Activated CD8-positive, alpha-beta memory T cell treated with anti-CD3 and anti-CD28 coated beads, Interleukin-2, amount 50 U/mL, for 1 hour (primary cell): ENCODE results near the gene MIOX.

ENCODE experiments used
- DNase-seq: peaks from one replicate; pipeline ENCODE4 v3.0.0-alpha.2; 2020; ENCODE audit errors: extremely low read depth

MIOX gene

DNA sequence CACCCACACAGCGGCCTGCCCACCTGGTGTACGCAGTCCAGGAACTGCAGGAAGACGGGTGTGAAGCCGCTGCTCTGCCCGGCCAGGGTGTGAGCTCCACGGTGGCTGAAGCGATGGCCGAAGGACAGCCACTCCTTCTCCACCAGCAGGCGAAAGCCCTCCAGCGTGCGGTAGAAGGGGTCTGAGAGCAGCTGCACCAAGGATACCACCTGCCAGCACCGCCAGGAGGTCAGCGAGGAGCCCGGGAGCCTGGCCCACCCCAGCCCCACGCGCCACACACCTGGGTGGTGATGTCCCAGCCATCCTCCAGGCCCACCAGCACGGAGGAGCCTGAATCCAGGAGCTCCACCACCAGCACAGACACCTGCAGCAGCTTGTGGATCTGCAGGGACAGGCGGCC, 31.5 kb upstream of the MIOX start:
- DNase-seq: no peak

DNA sequence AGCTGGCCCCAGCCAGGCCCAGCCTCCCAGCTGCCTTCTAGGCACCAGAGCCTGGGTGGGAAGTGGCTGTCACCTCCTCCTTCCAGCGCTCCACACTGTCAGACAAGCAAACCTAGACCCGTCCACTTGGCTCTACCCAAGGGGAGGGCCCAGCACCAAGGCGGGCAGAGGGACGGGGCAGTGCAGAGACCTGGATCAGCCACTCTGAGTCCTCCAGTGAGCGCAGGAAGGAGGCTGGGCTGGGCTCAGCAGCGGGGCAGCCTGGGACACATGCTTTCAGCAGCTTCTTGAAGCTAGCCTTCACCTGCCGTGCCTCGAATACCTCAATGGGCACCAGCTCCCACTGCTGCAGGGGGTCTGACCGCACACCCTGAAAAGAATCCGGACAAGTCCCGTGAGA, 30.6 kb upstream of the MIOX start:
- no peak for DNase-seq

DNA sequence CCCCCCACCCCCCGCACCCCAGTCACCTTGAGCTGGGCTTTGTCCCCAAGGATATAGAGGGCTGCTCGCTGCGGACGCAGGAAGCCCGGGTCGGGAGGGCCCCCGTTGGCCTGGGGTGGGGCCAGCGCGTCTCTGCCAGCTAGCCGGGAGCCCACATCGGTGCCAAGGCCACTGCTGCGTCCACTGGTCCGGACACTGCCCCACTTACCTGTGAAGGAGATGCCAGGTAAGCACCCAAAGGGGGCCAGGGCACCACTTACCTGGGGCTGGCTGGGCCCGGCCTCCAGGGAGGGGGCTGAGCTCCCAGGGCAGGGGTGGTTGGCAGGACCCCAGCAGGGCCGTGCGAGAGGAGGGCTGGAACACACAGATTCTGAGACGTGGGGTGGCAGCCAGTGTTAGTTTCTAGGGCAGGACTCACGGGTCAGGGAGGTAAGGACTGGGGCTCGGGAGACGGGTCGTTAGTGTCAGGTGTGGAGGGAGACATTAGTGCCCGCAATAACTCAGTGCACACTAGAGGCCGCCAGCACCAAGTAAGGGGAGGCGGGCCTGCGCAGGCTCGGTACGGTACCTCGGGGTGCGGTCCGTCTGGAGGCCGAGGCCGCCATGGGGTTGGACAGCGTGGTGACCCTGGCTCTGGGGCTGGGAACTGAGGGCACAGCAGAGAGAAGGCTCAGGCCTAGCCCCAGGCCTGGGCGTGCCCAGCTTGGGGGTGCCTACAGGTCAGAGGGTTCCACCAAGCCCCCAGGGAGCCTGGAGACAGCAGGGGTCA, 30.0 kb upstream of the MIOX start:
- no peak for DNase-seq

DNA sequence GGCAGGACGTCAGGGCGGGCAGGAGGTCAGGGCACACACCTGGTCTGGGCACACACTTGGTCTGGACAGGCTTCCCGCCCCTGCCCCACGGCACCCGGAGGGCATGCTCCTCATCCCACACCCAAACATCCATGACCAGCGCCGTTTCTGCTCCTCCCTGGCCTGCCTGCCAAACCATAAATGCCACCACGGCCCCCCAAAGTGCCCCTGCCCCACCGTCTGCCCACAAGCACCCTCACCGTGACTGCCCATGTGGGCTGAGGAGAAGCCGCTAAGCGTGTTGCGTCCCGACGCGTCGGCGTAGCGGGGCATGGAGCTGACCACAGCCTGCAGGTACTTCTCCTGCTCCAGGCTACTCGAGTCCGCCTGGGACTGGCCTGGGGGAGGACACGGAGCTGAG, 27.6 kb upstream of the MIOX start:
- DNase-seq: no peak

DNA sequence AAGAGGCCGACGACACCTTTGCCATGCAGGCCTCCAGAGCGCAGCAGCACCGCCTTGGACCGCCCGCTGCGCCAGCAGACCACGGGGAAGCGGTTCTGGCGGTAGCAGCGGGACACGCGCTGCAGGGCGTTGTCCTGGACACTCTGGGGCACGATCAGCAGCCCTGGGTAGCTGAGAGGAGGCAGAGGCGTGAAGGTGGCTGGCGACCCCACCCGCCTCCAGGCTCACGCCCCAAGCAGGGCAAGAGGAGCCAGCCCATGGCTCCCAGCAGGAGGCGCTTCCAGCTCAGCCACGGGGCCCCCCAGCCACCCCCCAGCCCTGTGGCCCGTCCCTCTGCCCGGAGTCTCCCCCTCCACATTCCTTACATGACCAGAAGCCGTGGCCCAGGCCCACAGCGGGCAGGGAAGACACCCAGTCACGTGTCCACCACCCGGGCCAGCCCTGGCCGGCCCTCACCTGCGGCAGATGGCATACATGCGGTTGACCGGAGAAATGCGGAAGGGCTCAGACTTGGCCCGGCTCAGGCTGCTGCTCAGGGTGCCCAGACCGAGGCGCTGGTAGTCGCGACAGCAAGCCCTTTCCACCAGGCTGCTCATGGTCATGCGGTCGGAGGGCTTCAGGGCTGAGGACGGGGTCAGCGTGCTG, 27.0 kb upstream of the MIOX start:
- no peak for DNase-seq

DNA sequence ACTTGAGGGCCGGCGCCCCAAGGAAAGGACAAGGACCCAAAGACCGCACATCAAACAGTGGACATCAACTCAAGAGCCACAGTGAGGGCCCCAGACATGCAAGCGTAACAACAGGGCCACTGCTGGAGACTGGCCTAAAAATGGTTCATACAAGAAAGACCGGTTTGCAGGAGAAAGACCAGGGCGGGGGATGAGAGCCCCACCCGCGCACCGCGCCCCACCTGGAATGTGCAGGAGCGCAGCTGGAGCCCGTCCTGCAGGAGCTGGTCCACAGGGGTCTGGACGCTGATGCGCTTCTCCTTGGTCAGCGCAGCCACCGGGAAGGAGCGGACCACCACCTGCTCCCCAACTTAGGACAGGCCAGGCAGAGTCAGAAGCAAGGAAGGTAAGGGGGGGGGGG, 25.7 kb upstream of the MIOX start:
- DNase-seq: no peak

DNA sequence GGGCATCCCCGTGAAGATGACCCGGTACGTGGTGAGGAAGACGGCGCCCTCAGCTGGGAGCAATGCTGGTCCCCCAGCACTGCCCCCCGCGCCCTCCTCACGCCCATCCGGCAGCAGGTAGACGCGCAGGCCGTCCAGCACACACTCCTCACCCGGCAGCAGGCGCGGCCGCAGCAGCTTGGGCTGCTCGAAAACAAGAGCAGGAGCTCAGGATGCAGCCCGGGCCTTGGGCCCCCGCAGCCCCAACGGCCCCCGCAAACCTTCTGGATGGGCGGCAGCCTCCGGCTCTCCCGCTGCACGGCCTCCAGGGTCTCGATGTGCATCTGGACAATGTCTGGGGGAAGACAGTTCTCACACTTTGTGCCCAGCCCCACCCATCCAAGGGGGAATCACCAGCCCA, 25.1 kb upstream of the MIOX start:
- DNase-seq: no peak

DNA sequence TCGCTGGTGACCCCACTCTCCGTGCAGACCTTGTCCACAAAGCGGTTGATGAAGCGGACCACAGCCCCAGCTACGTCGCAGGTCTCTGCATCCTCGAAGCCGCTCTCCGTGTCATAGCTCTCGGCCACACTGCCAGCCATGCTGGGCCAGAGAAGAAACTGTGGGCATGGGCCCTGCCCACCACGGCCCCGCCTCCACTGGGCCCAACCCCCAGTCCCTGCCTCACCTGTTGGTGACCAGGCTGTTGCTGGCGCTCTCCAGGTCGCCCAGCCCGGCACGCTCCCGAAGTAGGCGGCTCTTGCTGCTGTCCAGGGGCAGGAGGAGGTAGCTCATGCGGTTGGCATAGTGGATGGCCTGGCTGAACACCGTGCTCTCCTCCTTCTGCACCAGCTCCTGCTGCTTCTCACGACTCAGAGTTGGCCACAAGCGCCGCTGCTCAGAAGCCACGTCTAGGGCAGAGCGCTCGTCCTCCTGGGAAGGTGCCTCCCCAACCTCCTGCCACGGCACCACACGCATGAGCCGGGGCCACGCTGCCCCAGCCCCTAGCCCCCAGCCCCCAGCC, 24.6 kb upstream of the MIOX start:
- no peak for DNase-seq

DNA sequence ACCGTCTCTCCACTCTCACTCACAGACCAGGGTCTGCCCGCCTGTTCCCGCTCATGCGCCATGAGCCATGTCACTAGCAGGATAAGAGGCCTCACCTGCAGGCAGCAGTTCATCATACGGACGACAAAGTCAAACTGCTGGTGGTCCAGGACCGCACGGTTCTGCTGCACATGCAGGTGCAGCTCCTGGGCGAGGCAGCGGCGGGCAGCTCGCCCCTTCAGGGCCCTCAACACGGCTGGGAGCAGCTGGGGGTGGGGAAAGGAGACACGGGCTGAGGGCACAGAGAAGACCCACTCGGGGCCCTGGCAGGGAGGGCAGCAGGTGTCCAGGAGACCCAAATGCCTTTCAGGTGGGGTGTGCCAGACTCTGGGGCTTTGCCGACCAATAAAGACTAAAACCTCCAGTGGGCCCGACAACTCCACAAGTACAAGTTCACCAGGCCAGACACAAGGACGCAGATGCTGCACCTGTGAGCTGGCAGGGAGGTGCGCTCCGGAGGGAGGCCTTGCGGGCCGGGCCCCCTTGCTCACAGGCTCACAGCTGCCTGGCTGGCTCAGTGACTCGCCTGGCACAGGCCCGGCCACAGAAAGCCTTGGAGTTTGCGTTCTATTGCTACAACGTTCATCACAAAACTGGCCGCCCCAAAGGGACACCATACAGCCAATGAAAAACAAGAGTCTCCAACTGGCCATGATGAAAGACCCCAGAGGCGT, 23.3 kb upstream of the MIOX start:
- DNase-seq: no peak

DNA sequence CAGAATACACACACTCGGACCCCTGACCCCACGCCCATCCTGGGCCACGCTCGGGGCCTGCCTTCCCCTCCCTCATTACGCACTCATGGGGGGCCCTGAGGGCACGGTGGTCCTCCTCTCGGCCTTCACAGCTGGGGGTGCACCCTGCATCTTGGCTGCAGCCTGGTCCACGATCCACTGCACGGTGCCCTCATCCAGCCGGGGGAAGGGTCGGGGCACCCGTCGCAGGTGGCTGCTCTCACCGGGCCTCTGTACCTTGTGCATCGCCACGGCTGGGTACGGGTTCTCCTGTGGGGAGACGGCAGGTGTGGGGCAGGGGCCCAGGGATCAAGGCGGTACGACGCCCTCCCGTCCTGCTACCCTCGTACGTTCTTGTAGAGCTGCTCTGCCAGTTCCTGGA, 22.2 kb upstream of the MIOX start:
- no peak for DNase-seq

DNA sequence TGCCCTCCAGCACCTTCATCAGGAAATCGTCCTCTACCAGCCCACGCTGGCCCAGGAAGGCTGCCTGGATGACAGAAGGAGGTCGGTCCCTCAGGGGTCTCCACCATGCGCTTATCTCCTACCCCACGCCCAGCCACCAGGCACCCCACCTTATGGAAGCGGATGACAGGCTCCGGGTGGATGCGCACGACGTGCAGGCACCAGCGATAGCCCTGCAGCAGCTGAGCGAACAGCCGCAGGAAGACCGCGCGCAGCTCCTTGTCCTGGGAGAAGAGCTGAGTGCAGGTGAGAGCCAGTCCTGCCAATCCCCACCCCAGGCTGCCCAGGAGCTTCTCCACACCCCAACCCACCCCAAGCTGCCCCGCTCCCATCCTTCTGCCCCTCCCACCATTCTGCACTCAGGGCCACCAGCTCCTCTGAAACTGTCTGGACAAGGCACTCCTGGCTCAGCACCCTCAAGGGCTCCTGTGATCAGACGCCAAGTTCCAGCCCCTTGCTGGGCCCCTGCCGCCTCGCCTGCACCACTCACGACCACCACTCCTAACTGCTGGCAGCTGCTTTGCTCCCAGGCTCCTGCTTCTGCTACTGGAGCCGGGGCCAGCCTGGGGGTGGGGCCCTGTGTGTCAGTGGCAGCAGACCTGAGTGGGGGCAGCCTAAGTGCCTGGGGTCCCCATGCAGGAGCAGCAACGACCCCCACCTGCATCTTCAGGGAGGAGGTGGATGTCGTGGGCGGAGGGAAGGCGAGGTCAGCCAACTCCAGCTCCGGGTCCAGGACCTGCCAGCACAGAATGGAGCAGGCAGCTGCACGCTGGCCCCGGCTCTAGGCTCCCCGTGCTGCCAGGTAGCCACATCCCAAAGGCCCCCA, 21.4 kb upstream of the MIOX start:
- no peak for DNase-seq

DNA sequence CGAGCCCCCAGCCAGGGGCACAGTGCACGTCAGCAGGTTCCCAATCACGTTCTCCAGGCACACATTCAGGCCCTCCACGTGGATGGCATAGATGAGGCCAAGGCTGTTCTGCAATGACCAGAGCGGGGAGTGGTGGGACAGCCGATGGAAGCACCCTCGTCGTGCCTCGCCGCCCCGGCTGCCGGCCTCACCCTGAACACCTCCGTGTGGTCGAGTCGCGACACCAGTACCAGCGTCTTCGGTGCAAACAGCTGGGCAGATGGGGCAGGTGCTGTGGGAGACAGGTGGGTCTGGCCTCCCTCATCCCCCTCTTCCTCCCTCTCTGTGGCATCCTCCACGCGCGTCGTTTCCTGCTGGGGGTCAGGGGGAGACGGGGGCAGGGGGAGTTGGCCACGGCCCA, 19.3 kb upstream of the MIOX start:
- DNase-seq: no peak

DNA sequence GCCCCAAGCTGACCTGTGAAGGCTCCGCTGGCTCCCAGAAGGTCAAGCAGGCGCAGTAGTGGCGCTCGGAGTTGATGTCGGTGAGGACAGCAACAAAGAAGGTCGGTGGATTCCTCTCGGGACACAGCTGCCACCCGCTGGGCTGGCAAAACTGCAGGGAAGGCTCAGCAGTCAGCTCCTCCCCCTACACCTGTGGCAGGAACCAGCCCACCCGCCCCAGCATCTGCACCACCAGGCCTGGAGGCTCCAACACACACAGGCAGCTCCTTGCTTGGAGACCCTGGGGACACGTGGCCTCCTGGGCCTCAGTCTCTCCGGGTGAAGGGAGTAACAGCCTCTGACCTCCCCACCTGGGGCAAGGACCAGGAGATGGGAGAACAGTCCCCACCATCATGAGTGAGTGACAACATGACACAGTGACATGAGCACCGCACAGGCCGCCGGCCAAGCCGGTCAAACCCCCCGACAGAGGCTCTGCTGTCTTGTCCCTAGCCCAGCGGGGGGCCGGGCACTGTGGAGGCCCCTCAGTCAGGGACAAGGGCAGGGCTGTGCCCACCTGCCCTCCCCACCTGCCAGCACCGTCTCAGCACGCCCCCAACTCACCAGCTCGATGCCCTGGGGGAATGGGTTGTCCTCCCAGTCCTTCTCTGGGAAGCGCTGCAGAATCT, 18.8 kb upstream of the MIOX start:
- no peak for DNase-seq

DNA sequence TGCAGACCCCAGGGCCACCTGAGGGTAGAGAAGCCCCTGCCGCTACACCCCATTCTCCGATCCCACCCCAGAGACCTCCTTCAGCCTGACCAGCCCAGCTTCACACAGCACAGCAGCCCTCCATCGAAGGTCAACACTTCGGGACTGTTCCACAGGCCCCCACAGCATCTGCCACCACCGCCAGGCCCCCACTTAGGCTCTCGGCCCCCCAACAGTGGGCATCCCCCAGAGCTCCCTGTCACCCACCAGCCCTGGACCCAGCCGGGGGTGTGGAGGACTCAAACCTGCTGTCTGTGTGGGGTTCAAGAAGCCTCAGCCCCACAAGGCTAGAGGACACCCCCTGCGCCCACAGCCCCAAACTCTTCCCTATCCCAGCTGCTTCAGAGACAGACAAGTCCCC, 18.0 kb upstream of the MIOX start:
- no peak for DNase-seq

DNA sequence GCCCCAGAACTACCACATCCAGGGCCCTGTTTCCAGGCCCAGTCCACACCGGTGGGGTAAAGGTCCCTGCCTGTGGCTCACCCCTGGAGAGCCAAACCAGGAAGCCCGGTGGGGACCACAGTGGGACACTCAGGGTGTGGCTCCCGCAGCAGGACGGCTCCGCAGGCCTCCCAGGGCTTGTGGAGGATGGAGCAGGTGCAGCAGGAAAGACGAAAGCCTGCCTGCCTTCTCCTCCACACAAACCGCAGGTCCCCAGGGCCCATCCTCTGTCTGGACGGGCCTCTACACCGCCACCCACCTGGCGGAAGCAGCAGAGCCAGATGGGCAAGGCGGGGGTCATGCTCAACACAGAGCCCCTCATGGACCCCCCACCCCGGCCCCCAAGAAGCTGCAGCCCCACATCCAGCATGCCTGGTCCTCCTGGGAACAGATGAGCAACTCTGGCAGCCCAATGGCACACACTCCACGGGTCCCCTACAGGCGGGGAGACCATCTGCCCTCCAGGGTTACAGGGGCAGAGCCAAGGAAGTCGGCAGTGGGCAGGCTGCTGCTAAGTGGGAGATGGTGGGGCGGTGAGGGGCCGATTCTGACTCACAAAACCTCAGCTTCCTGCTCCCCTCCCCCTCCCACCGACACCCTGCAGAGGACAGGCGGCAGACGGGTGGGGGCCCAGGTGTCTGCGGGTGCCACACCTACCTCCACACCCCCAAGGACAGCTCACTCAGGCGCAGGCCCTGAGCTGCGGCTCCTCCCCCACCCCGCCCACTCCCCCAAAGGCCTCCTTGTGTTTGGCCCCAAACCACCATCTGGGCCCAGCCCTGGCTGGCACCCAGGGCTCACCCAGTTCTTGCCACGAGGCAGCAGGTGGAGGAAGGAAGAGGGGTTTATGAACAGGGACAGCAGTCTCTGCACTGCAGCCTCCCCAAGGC, 17.0 kb upstream of the MIOX start:
- peak; percentile 96 for DNase-seq

DNA sequence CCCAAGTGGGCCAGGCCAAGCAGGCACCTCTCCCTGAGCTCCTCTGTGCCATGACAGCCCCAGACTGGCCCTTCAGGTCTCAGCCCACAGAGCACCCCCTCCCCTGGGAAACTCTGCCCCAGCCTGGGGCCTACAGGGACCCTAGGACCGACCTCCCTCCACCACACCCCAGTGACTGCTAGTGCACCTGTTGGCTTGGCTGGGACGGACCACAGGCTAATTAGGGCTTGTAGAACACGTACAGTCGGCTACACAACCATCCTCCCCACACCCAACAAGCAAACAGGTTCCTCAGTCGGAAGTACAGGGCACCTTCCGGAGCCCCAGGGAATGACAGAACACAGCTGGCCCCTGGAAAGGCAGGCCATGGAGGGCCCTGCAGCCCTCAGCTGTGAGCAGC, 16.2 kb upstream of the MIOX start:
- no peak for DNase-seq

DNA sequence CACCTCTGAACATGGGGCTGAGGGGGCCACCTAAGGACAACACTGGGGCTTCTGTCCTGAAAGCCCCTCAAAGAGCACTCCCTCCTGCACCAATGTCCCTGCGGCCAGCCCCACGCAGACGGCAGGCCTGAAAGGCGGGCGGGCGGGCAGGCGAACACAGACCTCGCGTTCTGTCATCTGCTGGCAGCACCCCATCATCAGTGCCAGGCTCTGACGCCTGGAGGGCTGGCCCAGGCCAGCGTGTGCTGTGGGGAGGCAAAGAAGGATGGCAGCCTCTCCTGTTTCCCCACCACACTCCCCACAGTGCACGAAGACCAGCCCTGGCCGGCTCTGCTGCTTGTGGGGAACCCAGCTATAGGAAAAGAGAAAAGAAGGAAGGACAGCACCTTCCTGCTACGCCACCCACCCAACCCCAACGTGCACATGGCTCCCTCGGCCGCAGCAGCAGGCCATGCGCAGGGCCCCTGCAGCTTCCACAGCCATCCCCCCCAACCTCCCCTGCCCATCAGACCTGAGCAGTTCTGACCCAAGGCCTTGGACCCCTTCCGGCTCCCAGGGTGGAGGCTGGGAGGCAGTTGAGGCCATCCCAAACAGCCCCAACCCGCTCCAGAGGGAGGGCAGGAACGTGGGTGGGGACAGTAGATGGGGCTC, 15.3 kb upstream of the MIOX start:
- DNase-seq: no peak

DNA sequence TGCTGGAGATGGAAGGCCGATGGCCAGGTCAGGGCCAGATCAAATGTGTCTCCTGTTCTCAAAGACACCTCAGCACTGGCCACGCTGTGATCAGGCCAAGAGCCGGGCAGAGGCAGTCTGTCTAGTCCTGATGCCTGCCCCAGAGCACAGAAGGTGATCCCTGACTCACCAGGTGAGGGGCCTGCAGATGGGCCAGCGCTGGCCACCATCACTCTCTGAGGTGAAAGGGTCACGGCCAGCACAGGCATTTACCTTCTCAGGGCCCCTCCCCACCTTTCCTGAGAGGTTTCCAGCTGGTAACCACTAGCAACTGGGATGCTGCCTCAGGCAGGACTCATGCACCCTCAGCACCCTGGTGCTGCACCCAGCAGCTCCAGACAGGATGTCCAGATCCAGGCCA, 14.7 kb upstream of the MIOX start:
- DNase-seq: no peak

DNA sequence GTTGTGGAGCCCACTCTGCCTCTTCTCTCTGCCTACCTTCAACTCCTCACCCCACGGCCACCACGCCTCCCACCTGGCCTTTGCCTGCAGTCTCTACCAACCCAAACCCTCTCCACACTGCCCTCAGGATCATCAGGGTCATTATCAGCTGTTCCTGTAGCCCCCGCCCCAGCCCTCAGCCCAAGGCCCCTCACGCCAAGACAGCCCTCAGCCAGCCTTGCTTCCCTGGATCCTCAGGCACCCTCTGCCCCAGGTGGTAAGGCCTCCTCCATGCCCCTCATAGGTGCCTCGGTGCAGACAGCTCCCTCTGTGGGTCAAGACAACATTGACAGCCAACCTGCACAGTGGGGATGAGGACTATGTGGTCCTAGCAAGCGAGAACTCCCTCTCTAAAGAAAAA, 13.6 kb upstream of the MIOX start:
- no peak for DNase-seq
